Fibroblast of skin of abdomen (primary cell): ENCODE measurements around the gene GUCA2A.
A peak's percentile ranks its signal among the peaks of the same experiment; 100 is the strongest.

Source experiments
- DNase-seq: peaks from one replicate; pipeline ENCODE4 v3.0.0-alpha.2; 2013

Gene GUCA2A

GRCh38 chr1:42176902-42177519 lies 12.5 kb upstream of the GUCA2A start:
- peak; percentile 29 for DNase-seq

GRCh38 chr1:42175314-42176054 lies 10.9 kb upstream of the GUCA2A start:
- no peak for DNase-seq

- peak; percentile 72 for DNase-seq
These were observed 9.6 kb upstream of the GUCA2A start for GRCh38 chr1:42173961-42174735.

GRCh38 chr1:42173155-42173933 lies 8.8 kb upstream of the GUCA2A start:
- DNase-seq = peak; percentile 41

GRCh38 chr1:42172381-42173133 lies 8.0 kb upstream of the GUCA2A start:
- peak; percentile 22 for DNase-seq

- DNase-seq = no peak
These were observed 7.2 kb upstream of the GUCA2A start for GRCh38 chr1:42171679-42172266.

GRCh38 chr1:42170779-42171621 lies 6.5 kb upstream of the GUCA2A start:
- no peak for DNase-seq

- no peak for DNase-seq
These were observed 4.2 kb upstream of the GUCA2A start for GRCh38 chr1:42168763-42169162.

GRCh38 chr1:42168391-42168670 lies 3.8 kb upstream of the GUCA2A start:
- DNase-seq = no peak

- no peak for DNase-seq
These were observed 3.3 kb upstream of the GUCA2A start for GRCh38 chr1:42167611-42168390.

GRCh38 chr1:42165511-42166210 lies 1.1 kb upstream of the GUCA2A start:
- DNase-seq = peak; percentile 53

GRCh38 chr1:42163536-42164503 lies 725 bp downstream of the GUCA2A start:
- no peak for DNase-seq

- no peak for DNase-seq
These were observed 1.4 kb downstream of the GUCA2A start for GRCh38 chr1:42163114-42163513.

- no peak for DNase-seq
These were observed 2.4 kb downstream of the GUCA2A start for GRCh38 chr1:42162181-42162580.

- DNase-seq = peak; percentile 20
These were observed 6.4 kb downstream of the GUCA2A start for GRCh38 chr1:42158189-42158588.

GRCh38 chr1:42157667-42158066 lies 6.9 kb downstream of the GUCA2A start:
- no peak for DNase-seq

- DNase-seq = no peak
These were observed 9.2 kb downstream of the GUCA2A start for GRCh38 chr1:42155362-42155761.

- DNase-seq = no peak
These were observed 9.9 kb downstream of the GUCA2A start for GRCh38 chr1:42154685-42155084.
